ENCODE results near the gene FAM3C.
A peak's percentile ranks its signal among the peaks of the same experiment; 100 is the strongest.

The FAM3C gene

DNA sequence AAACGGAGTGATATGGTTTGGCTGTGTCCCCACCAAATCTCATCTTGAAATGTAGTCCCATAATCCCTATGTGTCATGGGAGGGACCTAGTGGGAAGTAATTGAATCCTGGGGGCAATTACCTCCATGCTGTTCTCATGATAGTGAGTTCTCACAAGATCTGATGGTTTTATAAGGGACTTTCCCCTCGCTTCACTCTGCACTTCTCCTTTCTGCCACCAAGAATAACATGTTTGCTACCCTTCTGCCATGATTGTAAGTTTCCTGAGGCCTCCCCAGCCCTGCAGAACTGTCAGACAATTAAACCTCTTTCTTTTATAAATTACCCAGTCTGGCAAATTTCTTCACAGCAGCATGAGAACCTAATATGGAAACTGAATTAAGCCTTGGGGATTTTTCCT is 19.1 kb downstream of the FAM3C start:
- DNase-seq = no peak

DNA sequence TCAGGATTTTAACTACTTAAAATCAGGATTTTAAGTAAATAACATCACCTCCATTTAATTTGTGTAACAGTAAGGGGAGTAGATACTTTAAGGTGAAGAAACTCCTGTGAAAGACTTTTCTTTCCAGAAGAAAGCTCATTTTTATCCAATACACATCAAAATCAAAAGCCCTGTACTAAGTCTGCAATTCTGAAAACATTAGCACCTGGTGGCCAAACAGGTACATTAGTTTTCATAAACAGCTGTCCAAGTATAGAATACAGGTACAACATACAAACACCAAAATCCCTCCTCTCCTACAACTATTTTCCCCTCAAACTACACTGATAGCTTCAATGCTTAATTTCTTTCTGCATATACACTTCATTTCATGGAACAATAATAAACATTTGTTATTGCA is 22.9 kb downstream of the FAM3C start:
- DNase-seq = no peak

DNA sequence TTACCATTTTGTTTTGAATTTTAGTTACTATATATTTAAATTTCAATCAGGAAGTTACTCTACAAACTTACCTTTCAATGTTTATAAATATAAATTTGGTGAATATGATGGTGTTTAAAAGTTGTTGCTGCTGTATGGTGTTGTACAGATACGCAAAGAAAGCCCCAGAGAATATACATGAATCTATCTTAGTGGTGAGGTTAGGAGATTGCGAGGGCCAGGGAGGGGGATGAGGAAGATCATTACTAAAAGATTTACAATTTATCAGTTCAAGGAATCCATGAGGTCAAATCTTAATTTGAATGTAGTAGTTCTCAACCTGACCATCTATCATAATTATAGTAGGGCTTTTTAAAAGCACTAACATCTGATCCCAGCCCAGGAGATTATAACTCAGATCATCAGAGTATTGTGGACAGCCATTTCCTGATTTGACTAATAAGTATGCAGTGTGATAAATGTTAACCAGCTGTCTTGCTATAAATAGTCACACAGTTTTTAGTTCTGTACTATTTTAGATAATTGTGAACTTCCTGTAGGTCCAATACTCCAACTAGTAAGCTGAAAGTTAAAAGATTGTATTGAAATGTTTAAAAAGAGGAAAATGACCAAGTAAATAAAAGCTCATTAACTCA is 23.6 kb downstream of the FAM3C start:
- peak; percentile 40 for DNase-seq

DNA sequence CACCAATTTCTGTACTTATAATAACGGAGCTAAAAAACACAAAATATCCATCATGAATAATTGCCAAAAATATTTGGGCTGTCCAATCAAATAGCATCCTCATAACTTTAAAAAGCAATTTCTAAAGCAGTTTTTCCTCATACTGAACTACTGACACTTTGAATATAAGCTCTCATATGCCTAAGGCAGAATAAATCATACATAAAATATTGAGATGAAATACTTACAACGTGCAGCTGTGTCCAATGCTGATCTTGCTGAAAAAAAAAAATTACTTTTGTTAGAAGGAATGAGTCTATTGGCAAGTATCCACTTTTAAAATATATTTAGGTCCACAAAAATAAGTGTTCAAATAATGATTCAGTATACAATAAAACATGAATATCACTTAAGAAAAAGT is 24.2 kb downstream of the FAM3C start:
- no peak for DNase-seq

DNA sequence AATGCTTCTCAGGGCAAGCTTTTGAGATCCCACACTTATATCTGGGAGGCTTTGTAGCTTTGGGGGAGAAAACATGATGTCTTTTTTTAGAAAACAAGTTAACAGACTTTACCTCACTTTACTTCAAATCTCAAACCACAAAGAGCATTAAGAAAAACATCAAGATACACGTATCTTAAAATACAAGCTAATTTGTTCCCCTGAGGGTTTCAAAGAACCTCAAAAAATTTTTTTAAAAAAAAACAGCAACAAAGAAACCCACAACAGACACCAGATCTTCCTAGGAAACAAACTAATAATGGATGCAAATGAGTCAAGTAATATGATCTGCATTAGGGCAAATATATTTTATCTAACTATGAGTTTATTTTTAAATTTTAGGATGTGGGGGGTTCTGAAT is 24.7 kb downstream of the FAM3C start:
- no peak for DNase-seq

DNA sequence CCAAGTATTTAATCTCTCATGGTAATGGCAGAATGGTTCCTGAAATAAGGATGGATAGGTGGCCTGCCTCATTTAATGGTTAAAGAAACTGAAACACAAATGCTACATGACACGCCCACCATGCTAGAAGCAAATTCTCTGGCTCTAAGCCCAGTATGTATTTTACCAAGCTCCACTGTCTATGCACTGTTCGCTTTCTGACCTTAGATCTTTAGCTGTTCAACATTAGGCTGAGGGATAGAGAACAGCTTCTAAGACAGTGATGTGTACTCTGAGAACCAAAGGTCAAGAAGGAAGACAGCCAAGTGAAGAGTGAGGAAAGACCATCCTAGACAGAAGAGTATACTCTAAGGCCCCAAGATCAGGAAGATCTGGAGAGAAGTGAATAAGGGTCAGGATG is 26.6 kb downstream of the FAM3C start:
- DNase-seq = no peak

DNA sequence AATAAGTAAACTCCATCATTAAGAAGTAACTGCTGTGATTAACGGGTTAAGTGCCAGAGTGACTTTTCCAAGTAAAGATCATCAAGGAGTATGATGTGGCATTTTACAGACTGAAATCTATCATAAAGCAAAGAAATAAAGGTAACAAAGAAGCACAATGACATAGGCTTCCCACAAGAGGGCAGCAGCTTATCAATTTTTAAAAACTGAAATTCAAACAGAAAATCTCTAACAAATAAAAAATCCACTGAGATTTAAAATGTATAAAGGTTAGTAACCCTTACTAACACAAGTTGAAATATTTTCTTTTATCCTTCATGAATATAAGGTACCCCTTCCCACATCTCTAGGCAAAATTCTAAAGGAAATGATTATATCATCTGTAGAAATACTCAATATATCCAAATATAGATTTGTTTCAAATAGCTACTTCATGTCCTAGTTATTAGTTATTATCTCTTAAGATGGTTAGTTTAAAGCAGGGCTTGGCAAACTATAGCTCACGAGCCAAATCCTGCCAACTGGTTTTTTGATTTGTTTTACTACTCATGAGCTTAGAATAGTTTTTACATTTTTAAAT is 29.2 kb downstream of the FAM3C start:
- peak; percentile 67 for DNase-seq

DNA sequence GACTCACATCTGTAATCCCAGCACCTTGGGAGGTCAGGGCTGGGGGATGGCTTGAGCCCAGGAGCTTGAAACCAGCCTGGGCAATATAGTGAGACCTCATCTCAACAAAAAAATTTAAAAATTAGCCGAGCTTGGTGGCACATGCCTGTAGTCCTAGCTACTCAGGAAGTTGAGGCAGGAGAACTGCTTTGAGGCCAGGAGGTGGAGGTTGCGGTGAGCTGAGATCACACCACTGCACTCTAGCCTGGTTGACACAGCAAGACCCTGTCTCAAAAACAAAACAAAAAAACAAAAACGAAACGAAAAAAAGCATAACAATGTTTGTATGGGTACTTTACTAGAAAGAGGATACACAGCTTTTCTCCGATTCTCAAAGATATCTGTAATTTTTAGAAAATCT is 35.5 kb downstream of the FAM3C start:
- DNase-seq = peak; percentile 27

DNA sequence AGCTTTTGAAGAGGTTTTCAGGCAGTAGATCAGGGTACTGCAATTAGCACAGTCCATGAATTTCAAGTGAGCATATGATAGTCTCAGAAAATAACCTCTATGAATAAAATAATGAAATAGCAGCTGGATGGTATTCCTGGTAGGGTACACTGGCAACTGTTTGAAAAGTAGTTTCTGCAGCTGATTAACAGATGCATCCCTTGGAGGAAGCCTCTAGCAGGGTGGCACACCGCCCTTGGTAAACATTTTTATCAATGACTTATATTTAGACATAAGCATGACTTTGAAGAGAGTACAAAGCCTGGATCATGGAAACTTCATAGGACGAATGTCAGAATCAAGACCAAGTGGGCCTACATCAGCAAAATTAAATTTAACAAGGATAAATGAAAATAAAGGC is 40.5 kb downstream of the FAM3C start:
- no peak for DNase-seq

DNA sequence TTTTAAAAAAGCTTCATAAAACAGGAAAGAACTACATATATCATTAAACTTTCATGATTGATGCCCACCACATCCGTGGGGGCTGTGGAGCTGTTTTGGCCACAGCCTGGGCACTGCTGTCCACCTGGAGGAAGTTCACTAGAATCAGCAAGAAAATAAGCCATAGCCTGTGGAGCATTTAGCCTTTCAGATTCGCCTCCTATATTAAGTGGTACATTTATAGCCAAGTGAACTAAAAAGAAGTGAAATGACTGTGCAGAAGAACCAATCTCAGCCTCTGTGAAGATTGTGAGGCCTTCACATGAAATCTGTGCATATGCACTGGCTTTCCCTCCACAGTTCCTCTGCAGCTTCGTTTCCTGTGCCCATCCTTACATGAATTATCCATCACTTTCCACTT is 43.8 kb downstream of the FAM3C start:
- no peak for DNase-seq

DNA sequence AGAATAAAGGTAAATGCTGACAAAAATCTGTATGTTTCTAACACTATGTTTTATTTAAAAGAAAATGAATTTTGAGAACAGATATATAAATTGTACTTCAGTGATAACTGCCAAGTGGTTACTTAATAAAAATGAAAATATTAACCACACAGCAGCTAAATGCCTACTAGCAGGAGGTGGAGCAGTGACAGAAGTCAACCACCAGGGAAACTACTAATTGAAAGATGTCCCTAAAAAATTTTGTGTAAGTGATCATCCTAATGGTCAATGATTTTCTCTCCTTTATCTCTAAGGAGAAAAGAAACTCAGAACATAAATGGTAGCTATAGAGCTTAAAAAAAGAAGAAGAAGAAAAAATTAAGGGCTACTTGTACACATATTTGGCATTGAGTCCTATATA is 44.4 kb downstream of the FAM3C start:
- no peak for DNase-seq

DNA sequence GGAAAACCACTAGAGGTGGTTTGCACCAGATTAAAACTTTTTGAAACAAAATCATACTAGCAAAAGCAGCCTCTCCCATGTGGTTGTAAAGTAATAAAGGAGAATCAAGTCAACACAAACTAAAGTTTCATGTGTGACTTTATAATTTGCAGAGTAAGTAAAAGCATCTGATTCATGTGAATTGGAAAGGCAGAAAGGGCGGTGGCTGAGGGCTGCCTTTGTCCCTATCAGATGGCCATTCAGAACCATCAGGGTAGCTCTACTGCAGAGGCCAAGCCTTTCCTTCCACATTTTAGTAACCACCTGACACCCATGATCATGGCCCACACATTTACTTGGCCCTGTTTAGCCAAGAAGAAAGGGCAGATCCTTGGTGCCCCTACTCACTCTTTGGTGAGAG is 51.6 kb downstream of the FAM3C start:
- no peak for DNase-seq

DNA sequence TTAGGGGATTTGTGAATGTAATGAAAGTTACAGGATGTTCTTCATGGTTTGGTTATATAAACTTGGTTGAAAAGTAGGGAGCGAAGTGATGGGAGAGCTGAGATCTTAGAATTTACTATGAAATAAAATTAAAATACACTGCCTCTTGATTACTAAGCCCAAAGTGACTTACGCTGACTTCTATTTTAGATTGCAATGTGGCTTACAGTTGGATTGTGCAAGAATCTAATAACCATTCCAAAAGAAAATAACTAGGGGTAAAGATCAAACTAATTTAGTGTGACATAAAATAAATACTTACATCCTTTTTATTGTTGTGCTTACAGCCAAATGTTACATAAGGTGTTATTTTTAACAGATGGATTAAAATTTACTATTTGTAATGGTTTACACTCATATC is 52.0 kb downstream of the FAM3C start:
- DNase-seq = no peak

DNA sequence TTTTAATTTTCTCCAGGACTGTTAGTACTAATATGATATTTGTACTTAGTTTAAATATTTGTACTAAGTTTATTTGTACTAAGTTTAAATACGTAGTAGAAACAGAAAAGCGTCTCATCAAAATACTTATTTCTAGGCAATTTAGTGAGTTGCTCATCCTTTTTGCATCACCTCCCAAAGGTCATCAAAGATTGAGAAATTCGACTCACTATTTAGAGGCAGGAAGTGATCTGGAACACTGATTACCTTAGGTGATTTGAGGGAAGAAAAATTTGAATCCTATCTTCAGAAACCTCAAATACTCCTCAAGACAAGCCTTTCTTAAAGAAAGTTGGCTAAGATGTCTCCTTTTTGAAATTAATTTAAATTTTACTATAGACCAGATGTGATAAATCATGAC is 52.8 kb downstream of the FAM3C start:
- DNase-seq = no peak

DNA sequence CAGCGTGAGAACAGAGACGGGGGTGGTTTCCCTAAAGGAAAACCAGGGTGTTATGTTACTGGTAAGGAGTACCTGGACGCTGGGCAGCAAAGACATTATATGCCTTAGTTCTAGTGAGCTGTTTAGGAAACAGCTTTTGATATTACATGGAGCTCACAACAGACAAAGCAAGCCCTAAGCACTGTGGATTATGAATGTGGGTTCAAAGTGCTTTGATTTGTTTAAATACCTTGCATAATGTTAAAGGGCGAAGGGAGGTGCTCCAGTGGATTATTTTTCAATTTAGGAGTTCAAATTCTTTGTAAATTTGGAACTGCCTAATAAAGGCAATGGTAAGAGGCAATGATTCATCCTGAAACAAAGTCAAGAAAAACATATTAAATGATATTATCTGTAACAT is 53.5 kb downstream of the FAM3C start:
- DNase-seq = no peak

DNA sequence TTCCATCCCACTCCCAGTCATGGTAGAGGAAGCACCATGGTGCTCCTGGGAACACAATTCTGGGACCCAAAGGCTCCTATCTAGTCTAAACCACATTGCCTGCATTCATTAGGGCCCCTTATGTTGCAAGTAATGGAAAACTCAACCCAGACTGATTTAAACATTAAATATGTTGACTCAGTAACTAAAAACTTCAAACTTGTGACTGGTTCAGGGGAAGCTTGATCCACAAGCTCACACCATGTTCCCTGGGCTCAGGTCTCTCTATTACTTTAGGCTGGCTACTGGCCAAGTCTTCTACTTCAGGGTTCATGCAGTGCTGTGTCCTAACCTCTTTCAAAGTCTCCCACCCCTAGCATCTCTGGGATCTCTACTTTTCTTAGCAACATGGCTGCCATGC is 54.2 kb downstream of the FAM3C start:
- no peak for DNase-seq

DNA sequence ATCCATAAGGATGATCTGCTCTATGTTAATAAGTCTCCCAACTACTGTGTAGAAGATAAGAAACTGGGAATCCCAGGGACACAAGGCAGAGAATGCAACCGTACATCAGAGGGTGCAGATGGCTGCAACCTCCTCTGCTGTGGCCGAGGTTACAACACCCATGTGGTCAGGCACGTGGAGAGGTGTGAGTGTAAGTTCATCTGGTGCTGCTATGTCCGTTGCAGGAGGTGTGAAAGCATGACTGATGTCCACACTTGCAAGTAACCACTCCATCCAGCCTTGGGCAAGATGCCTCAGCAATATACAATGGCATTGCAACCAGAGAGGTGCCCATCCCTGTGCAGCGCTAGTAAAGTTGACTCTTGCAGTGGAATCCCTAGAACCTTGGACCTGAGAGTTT is 57.0 kb downstream of the FAM3C start:
- no peak for DNase-seq

DNA sequence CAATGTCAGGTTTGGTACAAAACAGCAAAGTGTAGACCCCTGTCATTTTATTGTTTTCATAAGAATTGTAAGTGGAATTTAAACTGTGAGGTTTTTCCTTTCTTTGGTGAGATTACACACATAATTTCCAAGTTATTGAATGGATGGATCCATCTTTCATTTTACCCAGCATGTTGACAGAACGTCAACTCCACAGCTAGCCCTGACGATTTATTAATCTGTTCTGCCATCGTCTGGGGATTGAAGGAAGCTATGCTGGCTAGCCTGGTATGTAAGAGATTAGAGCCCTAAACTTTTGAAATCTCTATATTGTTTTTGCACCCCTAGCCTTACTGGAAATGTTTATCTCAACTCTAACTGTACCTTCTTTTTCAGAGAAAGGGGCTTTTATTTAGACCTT is 58.7 kb downstream of the FAM3C start:
- no peak for DNase-seq

DNA sequence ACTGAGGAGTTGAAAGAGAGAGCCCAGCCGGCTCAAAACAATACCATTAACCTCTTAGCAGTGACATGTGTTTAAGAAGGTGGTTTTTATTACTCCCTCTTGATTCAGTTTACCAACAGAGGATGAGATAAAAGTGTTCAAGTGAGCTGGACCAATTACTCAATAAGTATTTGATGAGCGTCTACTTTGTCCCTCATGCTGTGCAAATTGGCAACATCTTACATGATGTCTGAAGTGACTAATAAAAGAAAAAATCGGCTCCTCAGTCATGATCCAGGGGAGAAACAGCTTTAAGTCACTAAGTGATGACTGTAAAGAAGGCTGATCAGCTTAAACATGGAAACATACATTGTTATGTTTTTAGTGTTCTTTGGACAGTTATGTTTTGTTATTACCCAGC is 59.5 kb downstream of the FAM3C start:
- no peak for DNase-seq

DNA sequence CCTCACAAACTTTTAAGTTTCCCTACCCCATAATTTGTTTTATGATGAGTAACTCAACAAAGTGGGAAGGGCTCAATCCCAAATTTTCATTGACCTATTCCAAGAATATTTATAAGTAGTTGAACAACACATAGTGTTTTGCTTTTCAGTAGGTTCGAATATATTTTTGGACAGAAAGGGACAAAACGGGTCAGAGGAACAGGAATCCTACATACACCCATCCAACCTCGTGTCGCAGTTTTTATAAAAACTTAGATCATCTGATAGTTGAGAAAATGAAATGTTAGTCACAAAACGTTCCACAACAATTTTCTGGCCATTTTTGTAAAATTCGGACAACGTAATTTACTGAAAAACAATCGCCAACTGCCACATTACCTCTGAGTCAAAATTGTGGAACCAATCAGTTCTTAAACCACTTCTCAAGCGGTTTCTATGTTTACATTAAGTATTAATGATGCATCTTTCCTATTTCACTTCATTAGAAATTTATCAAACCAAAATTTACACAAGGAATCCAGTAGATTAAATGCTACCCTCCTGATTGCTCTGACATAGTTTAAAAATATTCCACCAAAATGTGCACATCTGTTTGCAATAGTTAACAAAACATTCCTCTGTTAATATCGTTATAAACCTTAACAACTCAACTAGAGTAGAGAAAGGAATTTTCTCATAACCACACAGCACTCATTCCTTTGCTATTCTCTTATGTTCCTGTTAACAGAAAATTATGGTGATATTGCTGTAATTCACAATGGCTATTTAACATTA is 61.0 kb downstream of the FAM3C start:
- DNase-seq = no peak

DNA sequence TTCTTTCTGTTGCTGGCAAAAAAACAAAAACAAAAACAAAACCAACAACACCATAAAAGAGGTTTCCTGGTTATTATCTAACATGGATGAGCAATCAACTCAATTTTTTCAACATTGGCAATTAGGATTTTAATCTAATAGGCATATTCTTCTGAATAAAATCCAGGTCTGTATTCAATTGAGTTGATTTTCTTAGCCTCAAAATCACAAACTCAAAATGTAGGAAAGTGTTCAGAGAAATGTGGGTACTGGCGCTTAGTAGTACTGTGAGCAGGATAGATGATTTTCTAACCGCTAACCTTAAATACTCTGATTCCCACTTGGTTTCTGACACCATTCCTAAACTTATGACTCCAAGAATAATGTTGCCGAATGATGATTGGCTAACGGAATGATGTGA is 61.7 kb downstream of the FAM3C start:
- no peak for DNase-seq

DNA sequence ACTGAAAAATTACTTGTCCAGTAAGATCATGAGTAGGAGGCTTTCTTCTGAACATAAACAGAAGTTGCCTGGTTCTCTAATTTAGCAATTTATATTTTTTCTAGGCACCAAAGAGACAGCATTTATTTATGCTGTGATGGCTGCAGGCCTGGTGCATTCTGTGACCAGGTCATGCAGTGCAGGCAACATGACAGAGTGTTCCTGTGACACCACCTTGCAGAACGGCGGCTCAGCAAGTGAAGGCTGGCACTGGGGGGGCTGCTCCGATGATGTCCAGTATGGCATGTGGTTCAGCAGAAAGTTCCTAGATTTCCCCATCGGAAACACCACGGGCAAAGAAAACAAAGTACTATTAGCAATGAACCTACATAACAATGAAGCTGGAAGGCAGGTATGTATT is 64.5 kb downstream of the FAM3C start:
- DNase-seq = no peak

DNA sequence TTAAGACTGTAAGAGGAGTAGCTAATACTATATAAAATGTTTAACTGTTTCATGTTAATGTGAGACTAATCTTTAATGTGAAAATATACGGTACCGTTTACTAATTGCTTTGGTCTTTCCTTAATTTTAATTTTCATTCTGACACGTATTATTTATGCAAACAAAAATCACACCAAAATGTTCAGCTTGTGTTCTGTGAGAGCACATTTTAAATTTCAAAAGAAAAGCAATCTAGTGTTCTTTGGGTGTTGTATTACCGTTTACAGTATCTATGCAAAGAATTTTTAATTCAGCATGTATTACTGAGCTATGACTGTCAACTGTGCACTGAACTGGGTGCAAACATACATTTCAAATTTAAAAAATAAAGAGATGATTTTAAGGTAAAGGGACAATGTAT is 65.1 kb downstream of the FAM3C start:
- DNase-seq = no peak

DNA sequence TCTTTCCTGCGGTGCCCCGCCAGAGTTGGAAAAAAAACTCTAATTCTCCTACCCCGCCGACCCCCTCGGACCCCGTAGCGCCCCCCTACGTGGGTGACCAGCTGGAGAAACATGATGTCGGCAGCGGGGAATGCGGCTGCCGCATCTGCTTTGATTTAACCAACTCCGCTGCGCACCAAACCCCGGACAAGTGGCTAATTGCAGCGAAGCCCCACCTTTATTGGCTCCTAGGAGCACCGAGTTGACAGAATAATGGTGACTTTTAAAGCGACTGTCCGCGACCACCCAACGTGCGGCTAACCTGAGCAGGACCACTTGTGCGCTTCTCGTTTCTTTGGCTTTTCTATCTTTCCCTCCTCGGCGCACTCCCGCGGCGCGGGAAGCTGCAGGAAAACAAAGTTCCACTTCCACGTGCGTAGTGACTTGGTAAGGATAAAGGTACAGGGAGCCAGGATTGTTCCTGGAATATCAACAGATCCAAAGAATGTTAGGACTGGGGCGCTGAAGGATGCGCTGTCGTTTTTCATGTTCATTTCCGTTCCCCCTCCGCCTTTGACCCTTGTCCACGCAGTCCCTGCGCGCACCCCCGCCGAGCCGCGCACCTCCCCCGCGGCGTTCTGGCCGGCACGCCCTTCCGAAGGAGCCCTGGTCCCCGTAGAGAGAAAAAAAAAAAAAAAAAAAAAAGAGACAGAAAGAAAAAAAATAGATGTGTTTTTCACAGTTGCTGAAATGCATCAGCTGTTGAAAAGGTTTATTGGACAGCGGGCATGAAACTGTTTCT is 65.9 kb downstream of the FAM3C start:
- no peak for DNase-seq

Data from CD4-positive, alpha-beta T cell treated with Interleukin-17A for 1 hour (primary cell).